Kasumi-1 (cell line): ENCODE results near the gene HDGFL3.
"Not testable (repeated sequence)": the region's sequence is repeated elsewhere in the genome, so short reads cannot be mapped to it uniquely, and the experiment has no call there.

Experiments used
- DNase-seq, 2 experiments: peaks; one replicate each; lab custom pipeline; 2025; lab: John Stamatoyannopoulos, UW

Gene HDGFL3

DNA sequence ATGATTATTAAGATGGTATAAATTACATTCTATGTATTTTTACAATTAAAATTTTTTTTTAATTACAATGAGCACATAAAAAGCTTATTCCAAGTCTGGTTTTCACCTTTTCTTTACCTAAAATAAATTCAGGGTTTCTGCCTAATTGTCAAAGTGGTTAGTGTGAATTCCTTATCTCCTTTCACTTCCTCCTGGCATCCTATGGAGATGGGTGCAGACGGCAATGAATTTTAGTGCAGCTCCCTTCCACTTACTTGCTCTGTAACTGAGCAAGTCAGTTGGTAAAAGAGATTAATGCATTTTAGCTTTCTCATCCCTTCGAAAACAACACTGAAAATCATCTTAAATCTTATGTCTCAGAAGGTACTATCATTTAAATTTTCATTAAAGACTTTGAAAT is 13.1 kb downstream of the HDGFL3 start:
- DNase-seq = no peak

DNA sequence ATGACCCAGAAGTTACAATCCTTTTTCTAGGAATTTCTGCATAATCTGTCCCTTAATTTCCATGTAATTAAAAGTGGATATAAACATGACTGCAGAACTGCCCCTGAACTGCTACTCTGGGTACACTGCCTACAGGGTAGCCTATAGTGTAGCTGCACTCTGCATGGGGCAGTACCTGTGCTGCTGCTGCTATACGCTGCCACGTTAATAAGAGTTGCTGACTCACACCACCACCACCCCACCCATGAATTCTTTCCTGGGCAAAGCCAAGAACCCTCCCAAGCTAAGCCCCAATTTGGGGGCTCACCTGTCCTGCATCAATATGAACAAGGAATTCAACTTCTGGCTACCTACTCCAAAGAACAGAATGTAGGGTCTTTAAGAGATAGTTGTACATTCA is 13.9 kb downstream of the HDGFL3 start:
- no peak for DNase-seq

DNA sequence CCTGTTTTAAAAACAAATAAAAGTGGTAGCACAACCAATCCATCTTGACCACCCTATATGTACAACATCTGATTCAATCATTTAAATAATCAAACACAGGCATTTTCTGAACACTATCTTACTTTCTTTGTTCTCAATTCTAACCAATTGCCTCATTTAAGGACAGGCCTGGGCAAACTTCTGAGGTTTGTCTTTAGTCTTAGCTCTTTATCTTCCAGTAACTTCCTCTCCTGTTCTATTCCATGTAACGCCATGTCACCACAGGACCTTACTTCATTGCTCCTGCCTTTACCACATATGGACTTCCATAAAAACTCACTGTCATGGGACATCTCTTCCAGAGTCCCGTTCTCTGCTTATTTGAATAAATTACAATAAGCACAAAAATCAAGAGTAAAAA is 14.9 kb downstream of the HDGFL3 start:
- no peak for DNase-seq

DNA sequence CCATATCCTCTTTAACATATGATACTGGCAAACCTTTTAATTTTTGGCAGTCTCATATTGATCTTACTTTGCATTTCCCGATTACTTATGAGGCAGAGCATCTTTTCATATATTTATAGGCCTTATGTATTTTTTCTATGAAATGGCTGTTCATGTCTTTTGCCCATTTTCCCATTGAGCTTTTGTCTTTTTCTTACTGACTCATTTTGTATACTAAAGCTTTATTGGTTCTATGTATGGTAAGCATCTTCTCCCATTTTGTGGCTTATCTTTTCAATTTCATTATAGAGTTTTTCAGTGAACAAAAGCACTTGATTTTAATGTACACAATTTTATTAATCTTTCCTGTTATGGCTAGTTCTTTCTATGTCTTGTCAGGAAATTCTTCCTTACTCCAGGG is 17.2 kb downstream of the HDGFL3 start:
- no peak for DNase-seq

DNA sequence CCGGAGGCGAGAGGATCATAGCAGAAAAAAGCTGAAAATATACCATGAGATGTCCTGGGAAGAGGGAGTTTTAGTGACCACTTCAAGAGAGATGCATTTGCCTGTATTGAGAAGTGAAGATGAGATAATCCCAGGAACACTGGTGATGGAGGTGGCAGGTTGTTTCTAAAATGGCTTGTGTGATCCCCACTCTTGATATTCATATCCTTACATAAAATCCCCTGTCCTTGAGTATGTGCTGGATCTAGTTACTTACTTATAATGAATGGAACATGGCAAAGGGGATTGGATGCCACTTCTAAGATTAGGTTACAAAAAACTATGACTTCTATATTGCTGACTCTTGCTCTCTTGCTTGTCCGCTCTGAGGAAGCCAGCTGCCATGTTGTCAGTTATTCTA is 22.1 kb downstream of the HDGFL3 start:
- no peak for DNase-seq

DNA sequence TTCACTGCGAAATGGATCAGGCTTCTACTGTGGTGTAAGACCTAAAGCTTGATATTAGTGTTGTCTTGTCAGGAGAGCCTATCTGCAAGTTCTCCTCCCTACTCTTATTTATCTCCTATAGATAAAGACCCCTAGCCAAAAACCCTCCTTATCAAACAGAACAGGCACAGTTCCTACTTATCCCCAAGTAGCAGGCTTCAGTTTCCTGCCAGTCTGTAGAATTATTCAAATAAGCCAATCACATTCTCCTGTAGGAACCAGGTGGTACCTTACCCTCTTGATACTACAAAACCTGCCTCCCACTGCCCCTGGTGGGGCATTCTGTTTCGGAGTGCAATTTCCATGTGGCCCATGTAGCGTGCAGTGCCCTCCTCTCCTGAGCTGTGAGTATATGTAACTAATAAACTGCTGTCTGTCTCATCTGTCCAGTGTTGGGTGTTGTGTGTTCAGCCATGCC is 28.7 kb downstream of the HDGFL3 start:
- no peak for DNase-seq

DNA sequence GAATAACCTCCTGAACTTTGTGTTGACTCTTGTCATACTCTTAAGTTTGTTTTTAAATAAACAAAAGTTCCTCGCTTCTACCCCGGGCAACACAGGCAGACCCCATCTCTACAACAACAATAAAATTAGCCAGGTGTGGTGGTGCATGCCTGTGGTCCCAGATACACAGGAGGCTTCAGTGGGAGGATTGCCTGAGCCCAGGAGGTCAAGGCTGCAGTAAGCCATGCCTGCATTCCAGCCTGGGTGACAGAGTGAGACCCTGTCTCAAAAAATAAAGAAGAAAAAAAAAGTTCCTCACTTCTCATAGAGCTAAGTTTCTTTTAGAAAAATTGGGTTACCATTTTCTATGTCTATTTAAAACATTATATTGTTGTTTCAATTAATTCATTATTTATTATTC is 29.2 kb downstream of the HDGFL3 start:
- no peak for DNase-seq

DNA sequence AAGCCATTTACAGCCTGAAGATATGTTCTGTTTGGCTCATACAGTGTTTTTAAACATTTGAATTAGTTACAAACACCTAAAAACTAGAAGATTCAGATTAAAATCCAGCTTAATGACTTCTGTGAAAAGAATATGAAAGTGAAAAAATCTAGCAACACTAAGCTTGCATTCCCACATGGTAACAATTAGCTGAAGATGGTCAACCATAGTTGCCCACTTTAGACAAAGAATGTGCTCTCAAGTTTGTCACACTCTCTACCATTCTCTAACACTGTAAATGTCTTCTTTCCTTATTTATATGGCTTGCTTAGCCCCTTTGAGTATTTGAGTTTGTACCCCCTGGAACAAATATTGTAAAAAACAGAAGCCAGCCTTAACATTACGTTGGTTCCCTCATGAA is 32.7 kb downstream of the HDGFL3 start:
- no peak for DNase-seq

DNA sequence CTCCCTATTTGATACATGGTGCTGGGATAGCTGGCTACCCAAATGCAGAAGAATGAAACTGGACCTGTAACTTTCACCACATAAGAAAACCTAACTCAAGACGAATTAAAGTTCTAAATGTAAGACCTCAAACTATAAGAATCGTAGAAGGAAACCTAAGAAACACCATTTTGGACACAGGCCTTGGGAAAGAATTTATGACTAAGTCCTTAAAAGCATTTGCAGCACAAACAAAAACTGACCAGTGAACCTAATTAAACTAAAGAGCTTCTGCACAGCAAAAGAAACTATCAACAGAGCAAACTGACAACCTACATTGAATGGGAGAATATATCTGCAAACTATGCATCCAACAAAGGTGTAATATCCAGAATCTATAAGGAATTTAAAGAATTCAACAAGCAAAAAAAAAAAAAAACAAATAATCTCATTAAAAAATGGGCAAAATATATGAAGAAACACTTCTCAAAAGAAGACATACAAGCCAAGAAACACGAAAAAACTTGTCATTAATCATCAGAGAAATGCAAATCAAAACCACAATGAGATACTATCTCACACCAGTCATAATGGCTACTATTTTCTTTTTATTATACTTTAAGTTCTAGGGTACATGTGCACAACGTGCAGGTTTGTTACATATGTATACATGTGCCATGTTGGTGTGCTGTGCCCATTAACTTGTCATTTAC is 37.0 kb downstream of the HDGFL3 start:
- no peak for DNase-seq

DNA sequence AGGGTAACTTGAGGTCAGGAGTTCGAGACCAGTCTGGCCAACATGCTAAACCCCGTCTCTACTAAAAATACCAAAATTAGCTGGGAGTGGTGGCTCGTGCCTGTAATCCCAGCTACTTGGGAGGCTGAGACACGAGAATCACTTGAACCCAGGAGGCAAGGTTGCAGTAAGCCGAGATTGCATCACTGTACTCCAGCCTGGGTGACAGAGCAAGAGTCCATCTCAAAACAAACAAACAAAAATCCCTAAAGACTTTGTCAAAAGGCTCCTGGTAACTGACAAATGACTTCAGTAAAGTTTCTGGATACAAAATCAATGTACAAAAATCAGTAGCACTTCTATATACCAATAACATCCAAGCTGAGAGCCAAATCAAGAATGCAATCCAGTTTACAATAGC is 38.0 kb downstream of the HDGFL3 start:
- not testable (repeated sequence) for DNase-seq

DNA sequence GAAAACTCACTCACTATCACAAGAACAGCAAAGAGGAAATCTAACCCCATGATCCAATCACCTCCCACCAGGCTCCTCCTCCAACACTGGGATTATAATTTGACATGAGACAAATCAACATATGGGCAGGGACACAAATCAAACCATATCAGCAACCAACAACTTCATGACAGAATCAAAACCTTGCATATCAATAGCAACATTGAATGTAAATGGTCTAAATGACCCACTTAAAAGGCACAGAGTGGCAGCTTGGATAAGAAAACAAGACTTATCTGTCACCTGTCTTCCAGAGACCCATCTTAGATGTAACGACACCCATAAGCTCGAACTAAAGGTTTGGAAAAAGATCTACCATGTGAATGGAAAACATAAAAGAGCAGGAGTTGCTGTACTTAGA is 40.8 kb downstream of the HDGFL3 start:
- no peak for DNase-seq

DNA sequence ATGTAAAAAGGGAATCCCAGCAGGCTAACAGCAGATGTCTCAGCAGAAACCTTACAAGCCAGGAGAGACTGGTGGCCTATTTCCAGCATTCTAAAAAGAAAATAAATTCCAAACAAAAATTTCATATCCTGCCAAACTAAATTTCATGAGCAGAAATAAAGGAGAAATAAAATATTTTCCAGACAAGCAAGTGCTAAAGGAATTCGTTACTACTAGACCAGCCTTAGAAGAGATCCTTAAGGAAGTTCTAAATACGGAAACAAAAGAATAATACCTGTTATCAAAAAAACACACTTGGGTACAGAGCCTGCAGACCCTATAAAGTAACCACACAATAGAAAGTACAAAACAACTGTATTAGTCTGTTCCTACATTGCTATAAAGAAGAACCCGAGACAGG is 41.4 kb downstream of the HDGFL3 start:
- no peak for DNase-seq

DNA sequence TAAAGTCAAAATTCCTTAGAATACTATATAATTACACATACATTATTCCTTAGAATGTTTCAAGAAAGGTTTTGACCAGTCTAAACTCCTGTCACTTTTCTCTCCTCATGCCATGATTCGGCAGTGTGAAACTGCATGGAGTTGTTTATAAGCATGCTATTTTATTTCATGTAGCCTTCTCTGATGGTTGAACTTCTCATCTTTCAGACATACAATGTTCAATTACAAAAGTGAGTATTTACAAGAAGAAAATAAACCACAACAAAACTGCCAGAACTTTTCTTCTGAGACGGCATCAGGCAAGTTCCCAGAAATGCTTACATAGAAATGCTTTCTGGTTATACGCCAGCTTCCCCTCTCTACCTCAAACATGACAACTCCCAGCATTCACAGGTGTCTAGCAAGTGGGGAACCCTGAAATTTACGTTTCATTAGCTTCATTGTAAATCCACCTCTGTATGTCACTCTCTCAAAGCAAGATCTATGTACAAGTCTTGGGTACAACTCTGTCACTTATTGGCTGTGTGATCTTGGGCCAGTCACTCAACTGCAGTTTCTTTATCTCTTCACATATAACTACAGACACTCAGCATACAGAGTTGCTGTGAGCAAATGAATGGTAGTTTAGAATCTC is 42.7 kb downstream of the HDGFL3 start:
- no peak for DNase-seq

DNA sequence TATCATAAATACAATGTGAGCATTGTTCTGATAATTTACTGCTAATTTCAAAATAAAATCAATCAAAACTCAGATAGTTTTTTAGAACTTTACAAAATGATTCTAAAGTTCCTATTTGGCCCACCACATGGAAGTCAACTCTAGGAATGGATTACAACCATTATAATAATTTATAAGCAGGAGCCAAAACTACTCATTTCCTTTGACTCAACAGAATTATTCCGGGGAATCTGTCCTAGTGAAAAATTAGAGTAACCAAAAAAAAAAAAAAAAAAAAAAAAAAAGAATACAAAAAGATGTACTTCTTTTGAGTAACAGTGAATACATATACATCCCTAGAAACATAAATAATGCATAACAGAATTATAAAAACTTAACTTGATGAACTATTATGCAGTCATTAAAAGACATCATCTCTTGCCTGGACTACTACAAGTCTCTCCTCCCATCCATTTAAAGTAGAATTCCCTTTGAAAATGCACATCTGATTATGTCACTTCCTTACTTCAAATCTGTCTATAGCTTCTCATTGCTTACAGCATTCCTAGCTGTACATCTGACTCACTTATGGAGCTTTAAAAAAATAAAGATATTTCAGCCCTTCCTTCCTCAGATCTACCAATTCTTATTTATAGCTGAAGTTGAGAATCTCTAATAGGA is 43.4 kb downstream of the HDGFL3 start:
- DNase-seq = no peak

DNA sequence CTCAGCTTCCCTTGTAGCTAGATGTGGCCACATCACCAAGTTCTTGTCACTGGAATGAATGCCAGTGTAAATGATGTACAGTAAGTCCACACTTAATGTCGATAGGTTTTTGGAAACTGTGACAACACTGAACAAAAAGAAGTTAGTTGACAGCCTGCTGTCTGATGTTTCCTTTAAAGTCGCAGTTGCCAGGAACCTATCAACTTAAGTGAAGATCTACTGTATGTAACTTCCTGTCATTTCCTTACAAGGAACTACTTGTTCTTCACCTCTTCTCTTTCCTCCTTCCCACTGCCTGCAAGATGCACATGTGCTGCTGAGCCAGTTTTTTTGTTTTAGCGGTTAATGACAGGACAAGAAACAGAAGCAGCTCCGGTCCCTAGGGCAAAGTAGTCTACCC is 44.6 kb downstream of the HDGFL3 start:
- DNase-seq = no peak

DNA sequence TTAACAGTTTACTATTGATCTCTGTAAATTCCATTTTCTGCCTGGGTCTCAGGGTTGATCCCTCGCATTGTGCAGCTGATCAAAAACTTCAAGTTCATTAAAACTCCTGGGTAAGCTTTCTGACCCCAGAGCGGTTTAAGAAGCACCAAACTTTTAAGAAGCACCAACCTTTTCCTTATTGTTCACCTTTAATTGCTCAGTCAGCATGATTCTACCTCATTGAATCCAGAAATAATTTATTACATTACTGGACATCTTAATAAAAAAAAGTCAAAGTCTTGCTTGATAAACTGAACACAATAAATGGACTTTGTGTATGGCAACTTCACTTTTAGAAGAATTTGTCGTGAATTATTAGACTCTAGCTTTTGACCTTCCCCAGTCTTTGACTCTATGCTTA is 46.9 kb downstream of the HDGFL3 start:
- no peak for DNase-seq

DNA sequence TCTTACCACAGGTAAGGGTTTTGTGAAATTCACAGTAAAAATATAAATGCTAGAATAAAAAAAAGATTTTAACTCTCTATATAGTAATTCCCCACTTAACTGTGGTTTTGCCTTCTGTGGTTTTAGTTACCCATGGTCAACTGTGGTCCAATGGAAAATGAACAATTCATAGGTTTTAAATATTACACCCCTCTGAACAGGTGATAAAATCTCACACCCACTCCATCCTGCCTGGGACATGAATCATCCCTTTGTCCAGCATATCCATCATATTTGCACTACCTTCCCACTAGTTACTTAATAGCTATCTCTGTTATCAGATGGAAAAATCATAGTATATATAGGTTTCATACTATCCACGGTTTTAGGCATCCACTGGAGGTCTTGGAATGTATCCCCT is 49.2 kb downstream of the HDGFL3 start:
- no peak for DNase-seq

DNA sequence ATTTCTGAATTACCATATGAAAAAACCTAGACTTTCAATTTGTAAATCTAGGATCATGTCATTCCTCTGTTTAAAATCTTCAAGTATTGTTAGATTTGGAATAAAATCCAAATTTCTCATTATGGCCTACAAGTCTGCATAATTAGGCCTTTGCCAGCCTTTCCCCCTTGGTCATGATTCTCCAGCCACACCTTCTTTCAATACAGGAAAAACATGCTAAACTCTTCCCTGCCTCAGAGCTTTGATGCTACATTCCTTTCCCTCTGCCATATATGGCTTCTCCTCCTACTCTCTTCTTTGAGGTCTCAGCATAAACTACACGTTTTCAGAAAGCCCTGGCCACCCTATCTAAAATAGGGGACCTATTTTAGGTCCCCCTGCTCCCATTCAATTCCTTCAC is 51.7 kb downstream of the HDGFL3 start:
- DNase-seq = no peak

DNA sequence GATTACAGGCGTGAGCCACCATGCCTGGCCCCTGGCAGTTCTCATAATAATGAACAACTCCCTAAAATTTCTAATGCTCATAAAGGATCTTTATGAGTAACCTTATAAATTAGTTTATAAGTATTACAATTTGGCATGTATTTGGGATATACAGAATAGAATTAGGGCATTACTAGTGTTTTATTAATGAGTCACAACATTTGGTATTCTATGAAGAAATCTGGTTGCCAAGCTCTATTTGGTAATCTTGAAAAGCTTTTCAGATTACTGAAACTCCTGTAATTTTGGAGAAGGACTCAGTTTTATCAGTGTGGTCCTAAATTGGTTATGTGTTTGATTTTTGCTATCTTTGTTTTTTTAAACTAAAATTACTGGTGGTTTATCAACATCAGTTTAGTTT is 54.3 kb downstream of the HDGFL3 start:
- no peak for DNase-seq

DNA sequence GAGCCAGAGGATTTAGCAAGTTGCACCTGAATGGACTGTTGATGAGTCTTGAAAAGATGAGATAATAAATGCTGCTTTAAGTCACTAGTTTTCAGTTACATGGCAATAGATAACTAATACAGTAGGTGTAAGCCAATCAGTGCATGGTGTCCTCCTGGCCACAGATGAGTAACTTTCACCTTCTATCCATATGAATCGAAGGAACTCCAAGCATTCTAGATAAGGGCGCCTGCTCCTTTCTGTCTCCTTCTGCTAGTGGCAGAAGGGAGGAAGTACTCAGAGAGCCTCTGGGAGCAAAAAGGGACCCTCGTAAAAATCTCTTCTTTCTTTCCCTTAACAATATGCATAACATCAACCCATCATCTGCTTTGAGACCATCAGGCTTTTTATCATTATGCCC is 62.9 kb downstream of the HDGFL3 start:
- no peak for DNase-seq

DNA sequence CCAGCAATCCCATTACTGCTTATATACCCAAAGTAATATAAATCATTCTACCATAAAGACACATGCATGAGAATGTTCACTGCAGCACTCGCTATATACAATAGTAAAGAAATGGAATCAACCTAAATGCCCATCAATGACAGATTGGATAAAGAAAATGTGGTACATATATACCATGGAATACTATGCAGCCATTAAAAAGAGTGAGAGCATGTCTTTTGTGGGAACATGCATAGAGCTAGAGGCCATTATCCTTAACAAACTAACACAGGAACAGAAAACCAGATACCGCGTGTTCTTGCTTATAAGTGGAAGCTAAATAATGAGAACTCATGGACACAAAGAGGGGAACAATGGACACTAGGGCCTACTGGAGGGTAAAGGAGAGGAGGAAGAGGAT is 65.5 kb downstream of the HDGFL3 start:
- DNase-seq = not testable (repeated sequence)

DNA sequence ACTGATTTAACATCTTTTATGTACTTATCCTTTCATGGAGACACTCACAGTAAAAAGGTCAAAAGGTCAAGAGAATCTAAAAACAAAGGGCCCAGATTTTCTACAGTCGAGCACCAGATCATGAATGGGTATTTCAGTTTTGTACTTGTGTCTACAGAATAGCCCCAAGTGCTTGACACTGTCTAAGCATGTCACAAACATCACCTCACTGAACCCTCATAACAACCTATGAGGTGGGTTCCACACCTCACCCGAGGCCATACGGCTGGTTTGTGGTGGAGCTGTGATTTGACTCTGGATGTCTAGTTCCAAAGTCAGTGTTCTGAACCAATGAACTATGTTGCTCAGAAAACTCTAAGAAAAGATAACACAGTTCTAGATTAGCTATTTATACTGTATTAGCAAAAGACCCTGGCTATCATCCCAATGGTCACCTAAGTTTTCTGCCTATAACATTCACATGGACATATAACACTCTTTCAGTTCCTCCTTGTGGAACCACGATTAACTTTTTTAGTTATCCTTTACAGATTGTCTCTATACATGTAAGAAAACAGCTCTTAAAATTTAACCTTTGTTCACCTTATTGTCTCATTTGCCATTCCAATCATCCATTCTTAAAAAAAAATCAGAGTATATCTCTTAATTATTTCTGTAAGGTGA is 74.6 kb downstream of the HDGFL3 start:
- no peak for DNase-seq

DNA sequence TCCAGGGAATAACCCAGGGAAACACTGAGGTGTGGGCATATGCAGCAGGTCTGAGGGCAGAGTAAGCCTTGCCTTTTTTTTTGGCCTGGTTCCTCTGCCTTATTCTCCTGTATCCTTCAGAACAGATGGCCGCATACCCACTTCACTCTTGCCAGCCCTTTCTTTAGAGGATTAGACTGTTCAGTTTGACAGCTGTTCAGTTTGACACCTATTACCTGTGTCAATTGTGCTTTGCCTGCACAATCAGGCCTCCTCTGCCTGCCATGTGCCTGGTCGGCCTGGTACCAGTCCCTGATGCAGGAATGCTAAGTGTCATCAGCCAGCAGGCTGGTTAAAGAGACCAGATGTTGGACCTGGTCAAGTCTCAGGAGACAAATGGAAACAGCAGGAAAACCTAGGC is 77.8 kb downstream of the HDGFL3 start:
- DNase-seq = no peak
